ENCODE results near the gene FAM111B.
A peak's percentile ranks its signal among the peaks of the same experiment; 100 is the strongest.
"Not testable (repeated sequence)": the region's sequence is repeated elsewhere in the genome, so short reads cannot be mapped to it uniquely, and the experiment has no call there.

The FAM111B gene

DNA sequence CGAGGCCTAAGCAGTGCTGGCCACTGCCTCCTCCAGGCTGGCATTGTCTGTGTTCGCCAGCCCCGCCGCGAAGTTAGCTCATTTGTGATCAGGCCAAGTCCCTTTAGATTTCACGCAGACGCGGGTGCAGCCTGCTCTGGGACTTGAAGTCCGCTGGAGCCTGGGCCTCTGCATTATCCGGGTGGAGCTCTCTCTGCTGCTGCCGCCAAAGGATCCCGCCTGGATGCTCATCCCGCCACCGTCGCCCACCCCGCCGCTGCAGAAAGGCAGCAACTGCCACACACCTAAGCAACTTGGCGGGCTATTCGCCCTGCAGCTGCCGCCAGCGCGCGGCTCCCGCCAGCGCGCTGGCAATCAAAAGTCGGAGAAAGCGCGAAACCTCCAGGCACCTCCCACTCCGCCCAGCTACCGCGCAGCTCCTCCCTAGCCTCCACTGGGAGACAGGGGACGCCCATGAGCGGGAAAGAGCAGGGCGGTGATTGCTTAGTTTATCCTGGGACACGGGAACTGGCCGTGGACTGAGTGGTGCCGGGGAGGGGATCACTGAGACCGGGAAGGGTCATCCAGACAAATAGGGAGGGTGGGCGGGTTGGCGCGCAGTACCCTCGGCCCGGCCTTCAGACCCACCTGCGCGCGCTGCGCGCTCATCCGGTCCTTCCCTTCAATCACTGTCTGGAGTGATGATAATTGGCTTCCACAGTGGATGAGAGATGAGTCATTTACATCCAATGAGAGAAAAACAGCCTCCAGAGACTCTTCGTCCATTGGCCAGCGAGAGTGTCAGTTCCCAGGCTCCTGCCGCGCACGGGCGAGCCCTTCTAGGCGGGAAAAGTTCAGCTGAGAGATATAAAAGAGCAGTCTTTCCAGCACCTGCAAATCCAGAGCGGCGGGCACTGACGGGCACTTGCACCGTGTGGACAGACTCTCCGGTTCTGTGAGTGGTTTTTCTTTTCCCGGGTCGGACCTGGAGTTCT, at the start of gene FAM111B:
TSS of gene FAM111B (plus strand) at position 875 of the 974 bp plus-strand sequence. CDS start 2,389 bp downstream, outside the sequence.
- TF ChIP-seq, protein P1, sequence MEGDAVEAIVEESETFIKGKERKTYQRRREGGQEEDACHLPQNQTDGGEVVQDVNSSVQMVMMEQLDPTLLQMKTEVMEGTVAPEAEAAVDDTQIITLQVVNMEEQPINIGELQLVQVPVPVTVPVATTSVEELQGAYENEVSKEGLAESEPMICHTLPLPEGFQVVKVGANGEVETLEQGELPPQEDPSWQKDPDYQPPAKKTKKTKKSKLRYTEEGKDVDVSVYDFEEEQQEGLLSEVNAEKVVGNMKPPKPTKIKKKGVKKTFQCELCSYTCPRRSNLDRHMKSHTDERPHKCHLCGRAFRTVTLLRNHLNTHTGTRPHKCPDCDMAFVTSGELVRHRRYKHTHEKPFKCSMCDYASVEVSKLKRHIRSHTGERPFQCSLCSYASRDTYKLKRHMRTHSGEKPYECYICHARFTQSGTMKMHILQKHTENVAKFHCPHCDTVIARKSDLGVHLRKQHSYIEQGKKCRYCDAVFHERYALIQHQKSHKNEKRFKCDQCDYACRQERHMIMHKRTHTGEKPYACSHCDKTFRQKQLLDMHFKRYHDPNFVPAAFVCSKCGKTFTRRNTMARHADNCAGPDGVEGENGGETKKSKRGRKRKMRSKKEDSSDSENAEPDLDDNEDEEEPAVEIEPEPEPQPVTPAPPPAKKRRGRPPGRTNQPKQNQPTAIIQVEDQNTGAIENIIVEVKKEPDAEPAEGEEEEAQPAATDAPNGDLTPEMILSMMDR (IDR thresholded peaks at IDR 0.05; ENCODE audit: low read depth, low read length), result no peak
- H3K4me3 ChIP-seq (ENCODE audit: low read depth, low read length), result no peak within 1 kb of the TSS
- no peaks in the 10 kb centered on the region for H3K36me3 ChIP-seq
- H3K27ac ChIP-seq, result no peak within 1 kb of the TSS
- no peak for DNase-seq
- no peaks in the 10 kb centered on the region for H3K9me3 ChIP-seq (ENCODE audit: severe bottlenecking)
- peaks cover 26% of the 10 kb centered on the region for H3K27me3 ChIP-seq (ENCODE audit: insufficient read depth, low read depth, severe bottlenecking)

DNA sequence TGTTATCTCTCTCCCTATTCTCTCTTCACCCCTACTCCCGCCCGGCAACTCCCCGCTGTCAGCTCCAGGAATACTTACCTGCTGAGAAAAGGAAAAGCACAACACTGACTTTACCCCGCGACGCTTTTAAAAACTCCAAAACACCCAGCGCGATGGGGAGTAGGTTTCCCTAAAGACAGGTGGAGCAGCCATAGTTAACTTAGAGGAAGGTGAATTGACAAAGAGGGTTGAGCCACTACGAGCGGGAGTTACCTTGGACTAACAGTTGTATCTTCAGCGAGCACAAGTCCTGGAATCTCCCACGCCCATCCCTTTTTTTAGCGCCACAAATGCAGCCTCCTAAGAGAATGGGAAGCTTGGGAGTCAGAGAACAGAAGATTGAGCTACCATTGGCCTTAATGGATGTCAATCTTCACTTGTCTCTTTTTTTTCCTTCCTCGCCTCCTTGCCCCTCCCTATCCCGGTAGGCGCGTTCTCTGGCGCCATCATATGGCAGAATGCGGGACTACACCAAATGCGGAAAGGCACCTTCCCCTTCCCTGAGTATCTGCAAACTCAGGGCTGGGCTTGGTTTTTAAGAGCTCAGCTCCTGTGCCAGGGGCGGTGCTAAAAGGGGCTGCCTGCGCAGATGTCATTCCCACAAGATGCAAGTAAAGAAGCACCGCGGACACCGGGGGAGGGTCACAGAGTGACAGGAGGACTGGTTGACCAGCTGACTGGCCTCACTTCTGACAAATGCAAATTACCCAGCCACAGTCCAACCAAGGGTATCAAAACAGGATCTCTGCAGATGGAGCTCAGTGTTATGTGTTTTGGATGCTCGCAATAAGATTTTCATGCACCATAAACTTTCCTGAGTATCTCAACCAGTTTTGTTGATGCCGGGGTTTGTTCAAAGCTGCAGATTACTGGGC, 48.7 kb upstream of the FAM111B start:
- DNase-seq, result peak; percentile 71
- H3K27ac ChIP-seq; H3K4me3 ChIP-seq (ENCODE audit: low read depth, low read length); H3K9me3 ChIP-seq (ENCODE audit: severe bottlenecking); H3K36me3 ChIP-seq: not testable (repeated sequence)
- TF ChIP-seq, protein P1 (IDR thresholded peaks at IDR 0.05; ENCODE audit: low read depth, low read length), result peak; percentile 75
- peaks cover 15% of the 10 kb centered on the region for H3K27me3 ChIP-seq (ENCODE audit: insufficient read depth, low read depth, severe bottlenecking)

DNA sequence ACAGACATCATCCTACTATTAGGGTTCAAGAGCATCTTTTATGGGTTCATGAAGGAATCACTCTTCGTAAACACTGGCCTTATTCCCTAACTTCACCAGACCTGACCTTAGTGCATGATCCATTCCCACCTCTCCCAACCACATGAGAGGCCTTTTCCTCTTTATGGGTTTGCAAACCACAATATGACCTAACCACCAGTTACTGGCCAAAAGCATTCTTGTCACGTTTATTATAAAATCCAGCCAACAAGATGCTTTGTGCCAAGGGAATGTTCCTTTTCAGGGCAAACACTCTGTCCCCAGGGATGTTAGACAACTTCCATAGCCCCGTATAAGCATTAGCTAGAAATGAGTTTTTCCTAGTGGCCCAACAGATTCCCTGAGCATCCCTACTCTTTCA, 46.9 kb upstream of the FAM111B start:
- peaks cover 24% of the 10 kb centered on the region for H3K27me3 ChIP-seq (ENCODE audit: insufficient read depth, low read depth, severe bottlenecking)
- H3K27ac ChIP-seq; H3K36me3 ChIP-seq; DNase-seq; H3K4me3 ChIP-seq (ENCODE audit: low read depth, low read length); H3K9me3 ChIP-seq (ENCODE audit: severe bottlenecking): not testable (repeated sequence)

DNA sequence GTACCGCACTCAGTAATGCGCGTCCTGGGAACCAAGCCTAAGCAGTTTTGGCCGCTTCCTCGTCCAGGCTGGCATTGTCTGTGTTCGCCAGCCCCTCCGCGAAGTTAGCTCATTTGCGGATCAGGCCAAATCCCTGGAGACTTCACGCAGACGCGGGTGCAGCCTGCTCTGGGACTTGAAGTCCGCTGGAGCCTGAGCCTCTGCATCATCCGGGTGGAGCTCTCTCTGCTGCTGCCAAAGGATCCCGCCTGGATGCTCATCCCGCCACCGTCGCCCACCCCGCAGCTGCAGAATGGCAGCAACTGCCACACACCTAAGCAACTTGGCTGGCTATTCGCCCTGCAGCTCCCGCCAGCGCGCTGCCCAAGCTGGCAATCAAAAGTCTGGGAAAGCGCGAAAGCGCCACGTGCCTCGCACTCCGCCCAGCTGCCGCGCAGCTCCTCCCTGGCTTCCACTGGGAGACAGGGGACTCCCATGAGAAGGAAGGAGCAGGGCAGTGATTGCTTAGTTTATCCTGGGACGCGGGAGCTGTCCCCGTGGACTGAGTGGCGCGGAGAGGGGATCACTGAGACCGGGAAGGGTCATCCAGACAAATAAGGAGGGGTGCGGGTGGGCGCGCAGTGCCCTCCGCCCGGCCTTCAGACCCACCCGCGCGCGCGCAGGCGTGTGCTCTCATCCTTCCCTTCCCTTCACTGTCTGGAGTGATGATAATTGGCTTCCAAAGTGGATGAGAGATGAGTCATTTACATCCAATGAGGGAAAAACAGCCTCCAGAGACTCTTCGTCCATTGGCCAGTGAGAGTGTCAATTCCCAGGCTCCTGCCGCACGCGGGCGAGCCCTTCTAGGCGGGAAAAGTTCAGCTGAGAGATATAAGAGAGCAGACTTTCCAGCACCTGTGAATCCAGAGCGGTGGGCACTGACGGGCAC, 44.2 kb upstream of the FAM111B start:
- H3K27ac ChIP-seq, result no peak overlapping the region
- H3K4me3 ChIP-seq (ENCODE audit: low read depth, low read length), result no peak overlapping the region
- TF ChIP-seq, protein P1 (IDR thresholded peaks at IDR 0.05; ENCODE audit: low read depth, low read length), result no peak
- no peaks in the 10 kb centered on the region for H3K9me3 ChIP-seq (ENCODE audit: severe bottlenecking)
- DNase-seq, result no peak
- no peaks in the 10 kb centered on the region for H3K36me3 ChIP-seq
- H3K27me3 ChIP-seq (ENCODE audit: insufficient read depth, low read depth, severe bottlenecking), result peaks cover 35% of the 10 kb centered on the region

GRCh38 chr11:59063996-59064727, 42.9 kb upstream of the FAM111B start:
- H3K36me3 ChIP-seq; DNase-seq; H3K4me3 ChIP-seq (ENCODE audit: low read depth, low read length); H3K9me3 ChIP-seq (ENCODE audit: severe bottlenecking); H3K27ac ChIP-seq: not testable (repeated sequence)
- H3K27me3 ChIP-seq (ENCODE audit: insufficient read depth, low read depth, severe bottlenecking), result peaks cover 40% of the 10 kb centered on the region

- H3K4me3 ChIP-seq (ENCODE audit: low read depth, low read length), result no peak overlapping the region
- H3K9me3 ChIP-seq (ENCODE audit: severe bottlenecking), result no peaks in the 10 kb centered on the region
- no peak for DNase-seq
- TF ChIP-seq, protein P1 (IDR thresholded peaks at IDR 0.05; ENCODE audit: low read depth, low read length), result no peak
- H3K27me3 ChIP-seq (ENCODE audit: insufficient read depth, low read depth, severe bottlenecking), result peaks cover 32% of the 10 kb centered on the region
- no peak overlapping the region for H3K27ac ChIP-seq
- H3K36me3 ChIP-seq, result no peaks in the 10 kb centered on the region
Observed at GRCh38 chr11:59069087-59069486, 38.0 kb upstream of the FAM111B start.

All from WERI-Rb-1 (cell line).